Upper lobe of left lung (tissue), 6 donors: ENCODE measurements around the gene BAX. TPM values are rescaled to one million over a fixed set of nuclear protein-coding genes. Genes with fewer than 3 reads are reported as not detected.

Source experiments
- ATAC-seq, 2 donors: fragments of 200-7000 bp; cut with Tn5 transposase; one replicate each; pipeline ENCODE4 v1.9.1; 2022; ENCODE audit warnings: mild to moderate bottlenecking in 2 of 2, moderate library complexity in 2 of 2; ENCODE audit not compliant: low FRiP score in 2 of 2
- DNase-seq, 2 donors: peaks; one replicate each; pipeline ENCODE4 v3.0.0-alpha.2; 2019 to 2020
- H3K27ac ChIP-seq, 4 donors: fragments of 200-600 bp; sonication (generic); one replicate each; pipeline ENCODE4 v1.5.1; 2016 to 2019
- H3K27me3 ChIP-seq, 4 donors: fragments of 200-600 bp; sonication (generic); one replicate each; pipeline ENCODE4 v1.5.1; 2017 to 2019
- H3K36me3 ChIP-seq, 4 donors: fragments of 200-600 bp; sonication (generic); one replicate each; pipeline ENCODE4 v1.5.1; 2016 to 2019
- H3K4me1 ChIP-seq, 4 donors: fragments of 200-600 bp; sonication (generic); one replicate each; pipeline ENCODE4 v1.5.1; 2018 to 2019
- H3K4me3 ChIP-seq, 4 donors: fragments of 200-600 bp; sonication (generic); one replicate each; pipeline ENCODE4 v1.5.1; 2017 to 2019; ENCODE audit warnings: mild to moderate bottlenecking in 2 of 4, moderate library complexity in 1 of 4
- H3K9me3 ChIP-seq, 4 donors: fragments of 200-600 bp; sonication (generic); one replicate each; pipeline ENCODE4 v1.5.1; 2018 to 2019
- CTCF ChIP-seq, 6 experiments: fragments of 450-650 bp in 4 of 6; fragments of 200-600 bp in 2 of 6; sonication (generic) in 2 of 6; IDR thresholded peaks; one replicate each; pipeline ENCODE4 v1.5.1; 2016 to 2019; ENCODE audit warnings: antibody characterized with exemption in 6 of 6
- EP300 ChIP-seq, 4 donors: sonication (generic); formaldehyde crosslinking; IDR thresholded peaks; one replicate each; pipeline ENCODE4 v1.5.1; 2017; ENCODE audit warnings: antibody characterized with exemption in 4 of 4, control low read depth in 2 of 4
- POLR2A ChIP-seq, 4 donors: fragments of 450-650 bp; IDR thresholded peaks; one replicate each; pipeline ENCODE4 v1.5.1; 2016 to 2017; ENCODE audit warnings: antibody characterized with exemption in 4 of 4, mild to moderate bottlenecking in 2 of 4
- POLR2AphosphoS5 ChIP-seq, 2 donors: sonication (generic); formaldehyde crosslinking; IDR thresholded peaks; one replicate each; pipeline ENCODE4 v1.5.1; 2017; ENCODE audit warnings: antibody characterized with exemption in 2 of 2
- WGBS, 2 donors: methylation state at CpG; one replicate each; pipeline ENCODE4 v1.1.5; 2017 to 2018; 5-methylcytosine and 5-hydroxymethylcytosine counted together
- total RNA-seq, 6 donors: library from RNA; depleted of rRNA in 4 of 6; stranded (reverse); fragments of >200 nt in 4 of 6; gene quantifications; one replicate each; pipeline versions ENCODE4 v1.1.0 to v1.2.1, GENCODE V29; 2016 to 2021
- donor health status: DM: no; HTN: no; CAD: no; lungs with moderate emphysema.
- donor health status: DM: no; HTN: yes; CAD: no; lungs with severe emphysema.

BAX gene
- total RNA-seq, 6 donors from 2014 or later = 68.1 to 143 (median 112) TPM

DNA sequence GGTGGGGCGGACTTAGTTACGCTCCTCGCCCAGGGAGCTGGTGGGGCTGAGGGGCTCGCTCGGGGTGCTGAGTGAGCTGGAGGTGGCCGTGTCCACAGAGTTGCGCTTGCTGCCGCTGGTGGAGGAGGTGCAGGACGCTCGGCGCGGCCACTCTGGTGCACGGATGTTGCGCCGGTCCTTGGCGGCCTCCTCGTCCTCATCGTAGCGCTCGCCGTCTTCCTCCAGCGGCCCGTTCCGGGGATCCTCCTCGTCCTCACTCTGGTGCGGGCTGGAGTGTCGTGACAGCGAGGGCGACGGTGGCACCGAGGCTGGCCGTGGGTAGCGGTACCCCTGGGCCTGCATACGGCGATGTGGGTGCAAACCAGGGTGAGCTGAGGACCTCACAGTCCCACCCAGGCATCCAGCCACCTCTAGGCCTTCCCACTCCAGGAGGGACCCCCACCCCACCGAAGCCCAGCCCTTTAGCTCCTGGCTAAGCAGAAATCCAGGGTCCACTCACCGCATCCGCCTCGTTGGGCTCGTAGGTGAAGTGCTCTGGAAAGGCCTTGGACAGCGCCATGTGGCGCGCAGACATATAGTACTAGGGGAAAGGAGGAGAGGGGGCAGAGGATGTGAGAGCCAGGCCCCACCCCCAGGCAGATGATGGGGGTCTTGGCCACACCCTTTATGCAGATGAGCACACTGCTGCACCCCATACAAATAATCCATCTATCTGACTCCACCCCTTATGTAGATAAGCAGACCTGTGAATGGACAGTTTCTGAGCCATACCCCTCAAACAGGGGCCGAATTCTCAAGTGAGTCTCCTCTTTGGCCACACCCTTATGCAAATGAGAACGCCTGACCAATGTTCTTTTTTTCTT, 14.8 kb downstream of the BAX start:
- H3K4me3 ChIP-seq = no peak overlapping the region
- peaks cover 21 to 79% (median 55%) of the 10 kb centered on the region in 4 donors for H3K36me3 ChIP-seq
- H3K27me3 ChIP-seq = no peaks in the 10 kb centered on the region
- TF ChIP-seq POLR2AphosphoS5 (IDR thresholded peaks at IDR 0.05) (no peak), EP300 (IDR thresholded peaks at IDR 0.05) (no peak), POLR2A (IDR thresholded peaks at IDR 0.05) (no peak), CTCF (IDR thresholded peaks at IDR 0.05) (no peak)
- peaks cover 26 to 41% (median 28%) of the 10 kb centered on the region in 4 donors for H3K4me1 ChIP-seq
- DNase-seq (peak in 1 of 2 donors; percentile 87), ATAC-seq (no peak)
- 94 to 96% methylated on average over 42 to 44 of the region's 45 CpGs for WGBS, 2 donors
- peak overlapping the region in 1 of 4 donors; percentile 88 for H3K27ac ChIP-seq
- H3K9me3 ChIP-seq = no peaks in the 10 kb centered on the region

DNA sequence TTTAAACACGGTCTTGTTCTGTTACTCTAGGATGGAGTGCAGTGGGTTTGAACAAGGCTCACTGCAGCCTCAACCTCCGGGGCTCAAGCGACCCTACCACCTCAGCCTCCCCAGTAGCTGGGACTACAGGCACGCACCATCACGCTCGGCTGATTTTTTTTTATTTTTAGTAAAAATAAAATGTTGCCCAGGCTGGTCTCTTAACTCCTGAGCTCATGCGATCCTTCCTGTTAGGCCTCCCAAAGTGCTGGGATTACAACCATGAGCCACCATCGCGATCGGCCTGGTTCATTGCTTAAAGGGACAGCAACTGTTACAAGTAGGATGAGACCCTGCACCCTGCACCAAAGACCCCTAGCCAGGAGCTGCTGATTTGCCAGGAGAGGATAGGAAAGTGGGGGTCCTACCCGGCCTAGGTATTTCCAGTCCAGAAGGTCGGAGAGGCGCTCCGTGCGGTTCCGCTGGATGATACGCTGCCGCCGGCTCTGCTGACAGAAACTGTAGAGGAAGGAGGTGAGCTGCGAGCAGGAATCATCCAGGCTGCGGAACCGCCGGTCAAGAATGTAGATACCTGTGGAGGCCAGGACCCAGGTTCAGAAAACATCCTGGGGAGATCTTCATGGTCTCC, 15.6 kb downstream of the BAX start:
- Histone ChIP-seq H3K36me3 (peaks cover 21 to 83% (median 58%) of the 10 kb centered on the region in 4 donors), H3K4me1 (peaks cover 22 to 37% (median 24%) of the 10 kb centered on the region in 4 donors), H3K27ac (peak overlapping the region in 1 of 4 donors; percentile 64), H3K27me3 (no peaks in the 10 kb centered on the region), H3K4me3 (no peak overlapping the region), H3K9me3 (no peaks in the 10 kb centered on the region)
- ATAC-seq (no peak), DNase-seq (peak in 1 of 2 donors; percentile 69)
- WGBS, 2 donors = 91 to 93% methylated on average over 23 of the region's 23 CpGs
- TF ChIP-seq POLR2A (IDR thresholded peaks at IDR 0.05) (no peak), EP300 (IDR thresholded peaks at IDR 0.05) (no peak), CTCF (IDR thresholded peaks at IDR 0.05) (no peak), POLR2AphosphoS5 (IDR thresholded peaks at IDR 0.05) (no peak)

- Histone ChIP-seq H3K4me3 (no peak overlapping the region), H3K9me3 (no peaks in the 10 kb centered on the region), H3K27me3 (no peaks in the 10 kb centered on the region), H3K36me3 (peaks cover 20 to 83% (median 57%) of the 10 kb centered on the region in 4 donors), H3K4me1 (peaks cover 22 to 37% (median 24%) of the 10 kb centered on the region in 4 donors), H3K27ac (peak overlapping the region in 1 of 4 donors; percentile 64)
- ATAC-seq (peak; percentile 81 to 84), DNase-seq (peak; percentile 86 to 87)
- TF ChIP-seq POLR2AphosphoS5 (IDR thresholded peaks at IDR 0.05) = peak in 1 of 2 donors; percentile 48
- TF ChIP-seq CTCF (IDR thresholded peaks at IDR 0.05) = peak; percentile 81 to 95 (median 89)
- no peak for TF ChIP-seq EP300 (IDR thresholded peaks at IDR 0.05)
- TF ChIP-seq POLR2A (IDR thresholded peaks at IDR 0.05) = no peak
- WGBS, 2 donors = 11 to 17% methylated on average over 15 to 19 of the region's 19 CpGs
These were observed 16.3 kb downstream of the BAX start for GRCh38 chr19:48970923-48971395.

DNA sequence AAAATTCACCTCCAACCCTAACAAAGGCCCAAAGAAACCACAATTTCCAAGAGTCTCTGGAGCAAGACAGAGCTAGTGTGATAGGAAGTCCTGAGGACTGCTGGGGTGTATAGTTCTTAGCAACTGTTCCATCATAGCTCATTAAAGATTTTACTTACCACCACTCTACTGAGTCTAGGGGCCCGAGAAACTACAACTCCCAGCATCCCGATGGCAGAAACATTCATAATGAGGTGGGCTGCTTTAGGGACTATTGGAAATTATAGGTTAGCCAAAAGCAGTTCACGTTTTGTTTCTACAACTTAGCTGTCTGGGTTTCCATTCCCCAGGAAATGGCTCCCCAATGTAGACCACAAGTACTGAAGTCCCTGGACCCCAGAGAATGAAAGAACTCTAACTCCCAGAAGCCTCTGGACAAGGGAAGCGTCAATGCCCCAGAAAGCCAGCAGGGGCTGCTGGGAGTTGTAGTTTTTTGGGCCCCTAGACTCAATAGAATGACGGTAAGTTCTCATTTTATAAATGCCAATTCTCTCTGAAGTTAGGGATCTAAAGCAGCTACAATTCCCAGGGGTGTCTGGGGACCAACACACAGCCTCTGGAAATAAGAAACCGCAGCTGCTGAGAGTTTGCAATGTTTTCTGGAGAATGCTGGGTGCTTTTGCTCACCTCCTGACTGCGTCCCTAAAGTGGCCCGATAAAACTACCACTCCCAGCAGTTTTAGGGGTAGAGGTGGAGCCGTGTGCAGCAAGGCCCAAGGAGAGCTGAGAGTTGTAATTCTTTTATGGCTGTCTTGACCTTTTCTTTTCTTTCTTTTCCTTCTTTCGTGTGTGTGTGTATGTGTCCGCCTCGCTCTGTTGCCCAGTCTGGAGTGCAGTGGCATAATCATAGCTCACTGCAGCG, 21.5 kb downstream of the BAX start:
- whole genome bisulfite sequencing, 2 donors = 87 to 94% methylated on average over 13 of the region's 13 CpGs
- H3K4me1 ChIP-seq = peaks cover 0 to 8% (median 3%) of the 10 kb centered on the region in 4 donors
- no peaks in the 10 kb centered on the region for H3K27me3 ChIP-seq
- peaks cover 8 to 62% (median 36%) of the 10 kb centered on the region in 4 donors for H3K36me3 ChIP-seq
- H3K27ac ChIP-seq = no peak overlapping the region
- no peak overlapping the region for H3K4me3 ChIP-seq
- DNase-seq (no peak), ATAC-seq (no peak)
- no peaks in the 10 kb centered on the region for H3K9me3 ChIP-seq
- TF ChIP-seq POLR2A (IDR thresholded peaks at IDR 0.05) (no peak), CTCF (IDR thresholded peaks at IDR 0.05) (peak in 1 of 6 experiments; percentile 21)
